Sigmoid colon (tissue), 7 donors: ENCODE results near the gene NEO1. TPM values are rescaled to one million over a fixed set of nuclear protein-coding genes. Genes with fewer than 3 reads are reported as not detected.

Experiments used
- DNase-seq: peaks from one replicate; pipeline ENCODE4 v3.0.0-alpha.2; 2019
- H3K27ac ChIP-seq, 4 donors: fragments of 200-600 bp; sonication (generic); one replicate each; pipeline ENCODE4 v1.5.1; 2016 to 2019; ENCODE audit warnings: mild to moderate bottlenecking in 1 of 4
- H3K27me3 ChIP-seq, 3 donors: fragments of 200-600 bp; sonication (generic); one replicate each; pipeline ENCODE4 v1.5.1; 2019; ENCODE audit warnings: mild to moderate bottlenecking in 1 of 3
- H3K36me3 ChIP-seq, 4 donors: fragments of 200-600 bp; sonication (generic); one replicate each; pipeline ENCODE4 v1.5.1; 2016 to 2019
- H3K4me1 ChIP-seq, 4 donors: fragments of 200-600 bp; sonication (generic); one replicate each; pipeline ENCODE4 v1.5.1; 2017 to 2019
- H3K4me3 ChIP-seq, 4 donors: fragments of 200-600 bp; sonication (generic); one replicate each; pipeline ENCODE4 v1.5.1; 2017 to 2019; ENCODE audit warnings: mild to moderate bottlenecking in 2 of 4, moderate library complexity in 1 of 4
- H3K9me3 ChIP-seq, 4 donors: fragments of 200-600 bp in 3 of 4; sonication (generic) in 3 of 4; one replicate each; pipeline versions ENCODE4 v1.5.1 to v1.6.1; 2013 to 2019
- EP300 ChIP-seq, 4 donors: sonication (generic); formaldehyde crosslinking; IDR thresholded peaks; one replicate each; pipeline ENCODE4 v1.6.1; 2017; ENCODE audit warnings: antibody characterized with exemption in 4 of 4
- POLR2A ChIP-seq, 2 donors: fragments of 450-650 bp; IDR thresholded peaks; one replicate each; pipeline ENCODE4 v1.6.1; 2016; ENCODE audit warnings: antibody characterized with exemption in 2 of 2, mild to moderate bottlenecking in 2 of 2, moderate library complexity in 2 of 2
- POLR2AphosphoS5 ChIP-seq, 4 donors: sonication (generic); formaldehyde crosslinking; IDR thresholded peaks; one replicate each; pipeline ENCODE4 v1.6.1; 2017; ENCODE audit warnings: antibody characterized with exemption in 4 of 4
- WGBS, 2 donors: extraction: QIAGEN DNeasy Blood & Tissue Kit; methylation state at CpG; one replicate each; pipeline ENCODE4 v1.1.7; 2013; 5-methylcytosine and 5-hydroxymethylcytosine counted together
- intact Hi-C: fragments of 100-400 bp; cut with DNase I; formaldehyde crosslinking; loops from one replicate; pipeline ENCODE4 v1.15.1; 2023
- polyA plus RNA-seq, 3 donors: library from polyadenylated mRNA; stranded (reverse); fragments of 200-250 nt; gene quantifications; one replicate each; pipeline ENCODE4 v1.2.3, GENCODE V29; 2013
- total RNA-seq, 4 donors: library from RNA; depleted of rRNA; stranded (reverse); fragments of >200 nt; gene quantifications; one replicate each; pipeline ENCODE4 v1.1.0, GENCODE V29; 2016
- TF ChIP-seq, protein P1 (sequence below), 4 experiments: fragments of 450-650 bp in 3 of 4; fragments of 200-600 bp in 1 of 4; IDR thresholded peaks; one replicate each; pipeline ENCODE4 v1.5.1; 2016 to 2019; ENCODE audit warnings: antibody characterized with exemption in 4 of 4, mild to moderate bottlenecking in 3 of 4, moderate library complexity in 2 of 4
- donor health status: healthy with polysubstance abuse.
- donor health status: Bipolar disorder and iron deficiency.
- donor health status: healthy.

Gene NEO1
- total and polyA plus RNA-seq, 7 donors, result 9.0 to 56.5 (median 26.8) TPM

DNA sequence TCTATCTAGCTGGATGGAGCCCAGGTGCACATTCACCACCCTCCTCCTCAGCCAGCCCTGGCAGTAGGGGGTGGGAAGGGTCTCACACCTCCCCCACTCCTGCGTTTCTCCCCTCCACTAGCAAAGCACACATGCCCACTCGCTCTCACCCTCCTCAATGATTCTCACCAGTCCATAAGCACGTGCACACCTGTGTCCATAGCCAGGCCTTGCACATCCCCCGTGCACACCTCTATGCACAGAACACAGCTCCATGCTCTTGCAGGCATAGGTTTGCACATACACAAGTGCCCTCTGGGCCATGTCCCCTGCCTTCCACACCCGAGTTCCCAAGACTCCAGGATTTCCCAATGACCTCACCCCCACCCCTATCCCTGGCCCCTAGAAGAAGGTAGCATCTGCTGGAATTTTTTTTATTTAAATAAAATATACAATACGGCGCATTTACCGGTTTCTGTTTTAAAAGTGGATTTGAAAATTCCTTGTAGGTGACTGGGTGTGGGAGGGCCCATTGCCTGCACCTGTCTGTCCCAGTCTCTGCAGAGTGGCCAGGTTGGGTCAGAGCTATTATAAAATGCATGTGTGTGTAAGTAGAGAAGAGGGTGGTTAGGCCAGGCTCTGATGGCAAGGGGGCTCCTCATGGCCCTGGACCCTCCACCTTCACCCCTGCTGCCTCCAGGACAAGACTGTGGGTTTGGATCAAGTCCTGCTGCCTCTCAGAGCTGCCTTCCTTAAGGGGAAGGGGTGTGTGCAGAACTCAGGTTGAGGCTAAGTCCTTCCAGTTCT lies 267.4 kb downstream of the NEO1 start:
- Histone ChIP-seq H3K27me3 (peaks cover 0 to 43% (median 9%) of the 10 kb centered on the region in 3 donors), H3K9me3 (no peaks in the 10 kb centered on the region), H3K36me3 (no peaks in the 10 kb centered on the region), H3K27ac (no peak overlapping the region), H3K4me3 (no peak overlapping the region), H3K4me1 (no peaks in the 10 kb centered on the region)
- TF ChIP-seq, protein P1, sequence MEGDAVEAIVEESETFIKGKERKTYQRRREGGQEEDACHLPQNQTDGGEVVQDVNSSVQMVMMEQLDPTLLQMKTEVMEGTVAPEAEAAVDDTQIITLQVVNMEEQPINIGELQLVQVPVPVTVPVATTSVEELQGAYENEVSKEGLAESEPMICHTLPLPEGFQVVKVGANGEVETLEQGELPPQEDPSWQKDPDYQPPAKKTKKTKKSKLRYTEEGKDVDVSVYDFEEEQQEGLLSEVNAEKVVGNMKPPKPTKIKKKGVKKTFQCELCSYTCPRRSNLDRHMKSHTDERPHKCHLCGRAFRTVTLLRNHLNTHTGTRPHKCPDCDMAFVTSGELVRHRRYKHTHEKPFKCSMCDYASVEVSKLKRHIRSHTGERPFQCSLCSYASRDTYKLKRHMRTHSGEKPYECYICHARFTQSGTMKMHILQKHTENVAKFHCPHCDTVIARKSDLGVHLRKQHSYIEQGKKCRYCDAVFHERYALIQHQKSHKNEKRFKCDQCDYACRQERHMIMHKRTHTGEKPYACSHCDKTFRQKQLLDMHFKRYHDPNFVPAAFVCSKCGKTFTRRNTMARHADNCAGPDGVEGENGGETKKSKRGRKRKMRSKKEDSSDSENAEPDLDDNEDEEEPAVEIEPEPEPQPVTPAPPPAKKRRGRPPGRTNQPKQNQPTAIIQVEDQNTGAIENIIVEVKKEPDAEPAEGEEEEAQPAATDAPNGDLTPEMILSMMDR (IDR thresholded peaks at IDR 0.05), result no peak
- peak; percentile 37 for DNase-seq
- intact Hi-C loops, result no loop called here
- WGBS, 2 donors, result 65 to 74% methylated on average over 8 of the region's 8 CpGs

DNA sequence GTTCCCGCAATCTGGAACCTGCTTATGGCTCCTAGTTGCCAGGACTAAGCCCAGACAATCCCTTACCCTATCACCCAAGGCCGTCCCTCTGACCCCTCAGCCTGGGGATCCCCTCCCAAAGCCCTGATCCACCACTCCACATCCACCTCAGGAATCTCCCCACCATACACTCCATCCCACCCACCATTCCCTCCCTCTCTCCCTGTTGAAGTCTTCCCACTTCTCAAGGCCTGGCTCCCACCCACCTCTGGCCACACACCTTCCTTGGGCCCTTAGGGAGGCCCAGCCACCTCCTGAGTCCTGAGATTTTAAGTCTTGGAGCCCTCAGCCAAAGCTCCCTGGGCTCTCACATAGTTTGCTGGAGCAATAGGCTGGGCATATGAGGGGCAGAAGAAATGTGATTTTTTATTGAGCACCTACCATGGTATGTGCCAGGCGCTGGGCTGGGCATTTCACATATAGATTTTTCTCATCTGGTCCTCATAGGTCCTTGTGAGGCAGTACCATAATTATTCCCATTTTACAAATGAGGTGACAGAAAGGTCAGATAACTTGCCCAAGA lies 268.4 kb downstream of the NEO1 start:
- intact Hi-C loops, result no loop called here
- H3K9me3 ChIP-seq, result no peaks in the 10 kb centered on the region
- no peak overlapping the region for H3K27ac ChIP-seq
- TF ChIP-seq EP300 (IDR thresholded peaks at IDR 0.05), result no peak
- WGBS, 2 donors, result 94 to 96% methylated on average over 3 of the region's 3 CpGs
- no peaks in the 10 kb centered on the region for H3K4me1 ChIP-seq
- no peak overlapping the region for H3K4me3 ChIP-seq
- H3K27me3 ChIP-seq, result peaks cover 0 to 52% (median 9%) of the 10 kb centered on the region in 3 donors
- H3K36me3 ChIP-seq, result no peaks in the 10 kb centered on the region
- peak; percentile 26 for DNase-seq

DNA sequence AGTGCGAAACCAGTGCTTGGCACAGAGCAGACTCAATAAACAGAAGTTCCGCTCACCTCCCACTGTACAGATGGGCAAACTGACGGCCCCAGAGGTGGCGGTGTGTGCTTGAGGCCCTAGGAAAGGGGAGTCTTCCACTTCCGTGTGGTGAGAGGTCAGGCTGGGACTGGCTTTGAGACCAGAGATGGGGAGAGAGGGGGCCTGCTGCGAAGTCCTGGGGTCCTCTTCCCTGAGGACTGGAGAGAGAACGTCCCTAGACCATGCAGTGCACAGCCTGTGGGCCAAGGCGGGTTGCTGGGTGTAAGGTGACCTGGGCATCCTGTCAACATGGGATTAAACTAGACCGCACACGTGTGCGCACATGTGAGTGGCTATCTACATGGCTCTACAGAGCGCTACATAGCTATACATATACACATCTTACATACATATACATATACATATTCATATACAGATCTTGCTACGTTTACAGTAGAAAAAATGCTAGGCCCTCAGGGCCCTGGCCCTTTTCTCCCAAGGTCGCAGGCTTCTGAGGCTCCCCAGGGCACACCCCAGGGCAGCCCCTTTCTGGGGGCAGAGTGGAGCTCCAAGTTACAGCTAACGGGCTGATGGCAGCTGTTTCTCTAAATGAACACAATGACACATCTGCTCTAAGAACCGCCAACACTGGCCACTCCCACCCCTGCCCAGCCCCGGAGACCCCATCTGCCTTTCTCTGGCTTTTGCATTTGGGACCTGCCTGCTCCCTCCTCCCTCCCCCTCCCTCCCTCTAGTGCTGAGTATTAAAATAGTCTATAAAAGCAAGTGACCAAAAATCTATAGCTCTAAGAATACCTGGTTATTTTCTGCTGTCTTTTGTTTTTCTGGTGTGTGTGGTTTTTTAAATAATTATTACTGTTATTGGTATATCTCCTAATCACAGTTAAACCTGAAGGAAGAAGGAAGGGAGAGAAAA lies 269.5 kb downstream of the NEO1 start:
- WGBS, 2 donors, result 80 to 82% methylated on average over 17 of the region's 17 CpGs
- peaks cover 0 to 52% (median 9%) of the 10 kb centered on the region in 3 donors for H3K27me3 ChIP-seq
- no peaks in the 10 kb centered on the region for H3K4me1 ChIP-seq
- H3K36me3 ChIP-seq, result no peaks in the 10 kb centered on the region
- DNase-seq, result peak; percentile 45
- no peak overlapping the region for H3K4me3 ChIP-seq
- intact Hi-C loops, result no loop called here
- no peak overlapping the region for H3K27ac ChIP-seq
- TF ChIP-seq POLR2A (IDR thresholded peaks at IDR 0.05), result no peak
- TF ChIP-seq, protein P1 (IDR thresholded peaks at IDR 0.05), result no peak
- TF ChIP-seq POLR2AphosphoS5 (IDR thresholded peaks at IDR 0.05), result no peak
- TF ChIP-seq EP300 (IDR thresholded peaks at IDR 0.05), result no peak
- H3K9me3 ChIP-seq, result no peaks in the 10 kb centered on the region

DNA sequence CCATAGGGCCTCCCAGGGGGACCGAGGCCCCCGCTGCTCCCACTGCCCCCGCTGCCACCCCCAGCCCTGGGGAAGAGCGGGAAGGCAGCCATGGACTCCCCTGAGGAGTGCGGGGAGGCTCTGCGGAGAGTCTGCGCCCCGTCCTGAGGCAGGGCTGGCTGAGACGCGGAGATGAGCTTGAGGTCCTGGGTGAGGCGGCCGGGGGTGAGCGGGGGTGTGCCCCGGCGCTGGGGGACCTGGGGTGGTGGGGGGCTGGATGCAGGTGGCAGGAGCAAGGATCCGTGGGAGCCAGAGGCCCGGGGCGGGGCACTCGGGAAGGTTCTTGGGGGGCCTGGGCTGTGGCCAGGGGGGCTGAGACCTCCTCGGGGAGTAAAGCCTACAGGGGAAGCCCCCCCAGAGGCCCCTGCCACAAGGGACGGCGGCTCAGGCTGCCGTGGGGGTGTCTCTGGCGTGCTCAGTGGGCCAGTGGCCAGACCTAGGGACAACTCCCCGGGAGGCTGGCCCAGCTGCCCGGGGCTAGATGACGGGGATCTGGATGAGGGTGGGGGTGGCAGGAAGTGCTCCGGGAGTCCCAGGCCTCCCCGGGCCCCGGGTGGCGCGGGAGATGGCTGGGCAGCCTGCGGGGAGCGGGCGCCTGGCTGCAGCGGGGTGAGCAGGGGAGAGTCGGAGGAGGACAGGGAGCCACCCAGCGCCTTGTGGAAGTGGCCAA lies 270.6 kb downstream of the NEO1 start:
- intact Hi-C loops, result no loop called here
- no peak overlapping the region for H3K27ac ChIP-seq
- H3K4me1 ChIP-seq, result no peaks in the 10 kb centered on the region
- DNase-seq, result peak; percentile 54
- no peaks in the 10 kb centered on the region for H3K9me3 ChIP-seq
- peaks cover 0 to 52% (median 9%) of the 10 kb centered on the region in 3 donors for H3K27me3 ChIP-seq
- TF ChIP-seq EP300 (IDR thresholded peaks at IDR 0.05), result no peak
- WGBS, 2 donors, result 86 to 87% methylated on average over 38 of the region's 38 CpGs
- no peak overlapping the region for H3K4me3 ChIP-seq
- H3K36me3 ChIP-seq, result no peaks in the 10 kb centered on the region

DNA sequence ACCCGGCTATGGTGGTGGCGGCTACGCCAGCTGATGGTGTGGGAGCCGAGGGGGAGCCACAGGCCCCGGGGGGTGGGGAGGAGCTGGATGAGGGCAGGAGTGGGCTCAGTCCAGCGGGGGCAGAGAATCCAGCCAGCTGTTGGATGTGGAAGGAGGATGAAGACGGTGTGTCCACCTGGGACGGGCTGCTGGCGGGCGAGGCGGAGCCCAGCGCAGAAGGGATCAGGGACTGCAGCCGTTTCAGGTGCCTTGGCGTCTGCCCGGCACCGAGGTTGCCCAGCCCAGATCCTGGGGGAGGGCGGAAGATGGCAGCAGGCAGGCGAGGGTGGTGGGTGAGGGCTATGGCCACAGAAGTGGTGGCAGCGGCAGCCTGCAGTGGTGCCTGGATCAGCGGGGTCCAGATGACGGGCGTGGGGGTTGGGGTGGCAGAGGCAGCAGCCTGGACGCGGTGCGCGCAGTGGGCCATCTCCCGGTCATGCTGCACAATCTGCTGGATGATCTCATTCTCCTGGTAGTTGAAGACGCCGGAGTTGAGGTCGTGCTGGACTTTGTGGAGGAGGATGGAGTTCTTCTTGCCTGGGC lies 271.2 kb downstream of the NEO1 start:
- Histone ChIP-seq H3K27me3 (peaks cover 0 to 52% (median 9%) of the 10 kb centered on the region in 3 donors), H3K27ac (no peak overlapping the region), H3K4me1 (no peaks in the 10 kb centered on the region), H3K4me3 (no peak overlapping the region), H3K36me3 (no peaks in the 10 kb centered on the region), H3K9me3 (no peaks in the 10 kb centered on the region)
- TF ChIP-seq EP300 (IDR thresholded peaks at IDR 0.05) (no peak), POLR2A (IDR thresholded peaks at IDR 0.05) (no peak), POLR2AphosphoS5 (IDR thresholded peaks at IDR 0.05) (no peak)
- TF ChIP-seq, protein P1 (IDR thresholded peaks at IDR 0.05), result no peak
- WGBS, 2 donors, result 92 to 94% methylated on average over 30 of the region's 30 CpGs
- intact Hi-C loops, result no loop called here
- DNase-seq, result no peak
